ENCODE measurements around the gene C1orf159. TPM values are rescaled to one million over a fixed set of nuclear protein-coding genes. Genes with fewer than 3 reads are reported as not detected.
A peak's percentile ranks its signal among the peaks of the same experiment; 100 is the strongest.

The C1orf159 gene
- total and polyA plus RNA-seq, 10 of the 15 experiments (the other 5 are each of a cell fraction or from before 2014, with no cell fraction given): 0.11 to 23.4 (median 8.0) TPM

GRCh38 chr1:1063945-1064831, 51.7 kb downstream of the C1orf159 start (continued):
- no peak for TF ChIP-seq NFYB (IDR thresholded peaks at IDR 0.05; ENCODE audit: insufficient read depth, low read depth, low read length)
- TF ChIP-seq BACH1 (IDR thresholded peaks at IDR 0.05; ENCODE audit: borderline replicate concordance): peak; percentile 88
- no peak for TF ChIP-seq RAD51 (IDR thresholded peaks at IDR 0.05)
- no peak for TF ChIP-seq BCLAF1 (IDR thresholded peaks at IDR 0.05)
- no peak; the same call in 1 of the 2 replicates for TF ChIP-seq NFIC (IDR thresholded peaks at IDR 0.05; ENCODE audit: low read depth, low read length)
- TF ChIP-seq POLR2A (IDR thresholded peaks at IDR 0.05; ENCODE audit: low read depth, low read length): peak; percentile 81
- peak; percentile 94 for TF ChIP-seq PAX5 (IDR thresholded peaks at IDR 0.05; ENCODE audit: borderline replicate concordance, low read depth, low read length)
- peak; percentile 88 for TF ChIP-seq CBFB (IDR thresholded peaks at IDR 0.05; ENCODE audit: low read depth)
- no peak for TF ChIP-seq NR2C1 (IDR thresholded peaks at IDR 0.05)
- no peak for TF ChIP-seq SMAD5 (IDR thresholded peaks at IDR 0.05; ENCODE audit: low read depth)
- TF ChIP-seq CTCF (IDR thresholded peaks at IDR 0.05 in 2 of 3, conservative IDR thresholded peaks at IDR 0.05 in 1 of 3; ENCODE audit: control insufficient read depth in 2 of 3, extremely low read depth in 1 of 3, insufficient read depth in 1 of 3, low read depth in 3 of 3, low read length in 3 of 3): peak; percentile 93 to 94 (median 94)
- TF ChIP-seq CBX3 (IDR thresholded peaks at IDR 0.05; ENCODE audit: borderline replicate concordance, low read depth): no peak
- TF ChIP-seq SREBF2 (IDR thresholded peaks at IDR 0.05; ENCODE audit: low read length): no peak; the same call in 1 of the 2 replicates
- no peak for TF ChIP-seq WRNIP1 (IDR thresholded peaks at IDR 0.05; ENCODE audit: borderline replicate concordance, low read depth, low read length)
- 0 out of 2 replicates have a peak, but pooled peaks have one; percentile 13 for TF ChIP-seq HDGF (IDR thresholded peaks at IDR 0.05)
- TF ChIP-seq SUPT20H (IDR thresholded peaks at IDR 0.05; ENCODE audit: borderline replicate concordance, control insufficient read depth, low read depth, low read length): no peak
- TF ChIP-seq JUNB (IDR thresholded peaks at IDR 0.05): peak; percentile 91
- TF ChIP-seq BHLHE40 (IDR thresholded peaks at IDR 0.05; ENCODE audit: borderline replicate concordance in 1 of 2, low read depth in 2 of 2, low read length in 1 of 2): peak; percentile 77 to 94
- TF ChIP-seq, protein P1, sequence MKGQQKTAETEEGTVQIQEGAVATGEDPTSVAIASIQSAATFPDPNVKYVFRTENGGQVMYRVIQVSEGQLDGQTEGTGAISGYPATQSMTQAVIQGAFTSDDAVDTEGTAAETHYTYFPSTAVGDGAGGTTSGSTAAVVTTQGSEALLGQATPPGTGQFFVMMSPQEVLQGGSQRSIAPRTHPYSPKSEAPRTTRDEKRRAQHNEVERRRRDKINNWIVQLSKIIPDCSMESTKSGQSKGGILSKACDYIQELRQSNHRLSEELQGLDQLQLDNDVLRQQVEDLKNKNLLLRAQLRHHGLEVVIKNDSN (IDR thresholded peaks at IDR 0.05; ENCODE audit: borderline replicate concordance, extremely low read length, insufficient read depth, low read depth, low read length): no peak
- peak; percentile 57; the same call in 1 of the 2 replicates for TF ChIP-seq ZNF592 (IDR thresholded peaks at IDR 0.05)

All from GM12878 (cell line).